Measurements from ENCODE around the gene LRRFIP2.
"Not testable (repeated sequence)": the region's sequence is repeated elsewhere in the genome, so short reads cannot be mapped to it uniquely, and the experiment has no call there.

The LRRFIP2 gene

GRCh38 chr3:37174532-37175126 is at the start of gene LRRFIP2:
TSS of gene LRRFIP2 (minus strand) at chr3:37174582. CDS start at chr3:37148983, 25,599 bp downstream.
- no peak for DNase-seq (ENCODE audit: low read depth)

- DNase-seq (ENCODE audit: low read depth): no peak
These were observed 49.2 kb upstream of the LRRFIP2 start for GRCh38 chr3:37223576-37223975.

- no peak for DNase-seq (ENCODE audit: low read depth)
These were observed 48.8 kb upstream of the LRRFIP2 start for GRCh38 chr3:37223141-37223558.

- DNase-seq (ENCODE audit: low read depth): not testable (repeated sequence)
These were observed 48.2 kb upstream of the LRRFIP2 start for GRCh38 chr3:37222542-37222941.

- DNase-seq (ENCODE audit: low read depth): no peak
These were observed 47.0 kb upstream of the LRRFIP2 start for GRCh38 chr3:37221407-37221806.

GRCh38 chr3:37219266-37219665 is 44.9 kb upstream of the LRRFIP2 start:
- DNase-seq (ENCODE audit: low read depth): no peak

- no peak for DNase-seq (ENCODE audit: low read depth)
These were observed 43.8 kb upstream of the LRRFIP2 start for GRCh38 chr3:37218206-37218605.

GRCh38 chr3:37217098-37217849 is 42.9 kb upstream of the LRRFIP2 start:
- DNase-seq (ENCODE audit: low read depth): no peak

GRCh38 chr3:37216597-37217097 is 42.3 kb upstream of the LRRFIP2 start:
- no peak for DNase-seq (ENCODE audit: low read depth)

- DNase-seq (ENCODE audit: low read depth): no peak
These were observed 39.7 kb upstream of the LRRFIP2 start for GRCh38 chr3:37214076-37214475.

GRCh38 chr3:37210230-37210629 is 35.8 kb upstream of the LRRFIP2 start:
- no peak for DNase-seq (ENCODE audit: low read depth)

- not testable (repeated sequence) for DNase-seq (ENCODE audit: low read depth)
These were observed 34.2 kb upstream of the LRRFIP2 start for GRCh38 chr3:37208576-37208975.

- not testable (repeated sequence) for DNase-seq (ENCODE audit: low read depth)
These were observed 33.6 kb upstream of the LRRFIP2 start for GRCh38 chr3:37208008-37208407.

GRCh38 chr3:37206041-37206440 is 31.7 kb upstream of the LRRFIP2 start:
- DNase-seq (ENCODE audit: low read depth): not testable (repeated sequence)

GRCh38 chr3:37204314-37204713 is 29.9 kb upstream of the LRRFIP2 start:
- no peak for DNase-seq (ENCODE audit: low read depth)

GRCh38 chr3:37202035-37202434 is 27.7 kb upstream of the LRRFIP2 start:
- no peak for DNase-seq (ENCODE audit: low read depth)

- no peak for DNase-seq (ENCODE audit: low read depth)
These were observed 25.8 kb upstream of the LRRFIP2 start for GRCh38 chr3:37200141-37200540.

GRCh38 chr3:37198996-37199395 is 24.6 kb upstream of the LRRFIP2 start:
- no peak for DNase-seq (ENCODE audit: low read depth)

- no peak for DNase-seq (ENCODE audit: low read depth)
These were observed 24.2 kb upstream of the LRRFIP2 start for GRCh38 chr3:37198547-37198946.

- no peak for DNase-seq (ENCODE audit: low read depth)
These were observed 23.5 kb upstream of the LRRFIP2 start for GRCh38 chr3:37197810-37198371.

- no peak for DNase-seq (ENCODE audit: low read depth)
These were observed 20.2 kb upstream of the LRRFIP2 start for GRCh38 chr3:37194533-37194932.

GRCh38 chr3:37190667-37191066 is 16.3 kb upstream of the LRRFIP2 start:
- no peak for DNase-seq (ENCODE audit: low read depth)

- no peak for DNase-seq (ENCODE audit: low read depth)
These were observed 14.7 kb upstream of the LRRFIP2 start for GRCh38 chr3:37189109-37189508.

All from stimulated activated CD8-positive, alpha-beta memory T cell treated with anti-CD3 and anti-CD28 coated beads, Interleukin-4, amount 100 ng/mL, for 24 hours (primary cell).